GM12878 (cell line): ENCODE measurements around the gene CARD14. TPM values are rescaled to one million over a fixed set of nuclear protein-coding genes. Genes with fewer than 3 reads are reported as not detected.

Source experiments
- ATAC-seq: fragments of 200-7000 bp; cut with Tn5 transposase; 3 replicates; pipeline ENCODE4 v1.9.1; 2020; ENCODE audit warnings: mild to moderate bottlenecking, moderate library complexity
- BruUV-seq: library from RNA; stranded (reverse); fragments of 400-500 nt; replicated peaks from 2 replicates; lab custom pipeline; 2021; lab: Mats Ljungman, UMichigan
- CTCF ChIA-PET: fragments of 300-600 bp; sonication (Branson Sonifier 250); formaldehyde crosslinking; extraction: SDS; loops from one replicate; lab custom pipeline; 2021; ENCODE audit warnings: inconsistent platforms; lab: Yijun Ruan, JAX
- POLR2A ChIA-PET: fragments of 350-600 bp; formaldehyde crosslinking; extraction: SDS; loops from one replicate; lab custom pipeline; 2021; ENCODE audit warnings: inconsistent platforms; lab: Charles Lee
- RAD21 ChIA-PET: fragments of 300-600 bp; sonication (Branson Sonifier 250); formaldehyde crosslinking; loops from one replicate; lab custom pipeline; 2023; ENCODE audit warnings: antibody characterized with exemption; ENCODE audit not compliant: unreplicated experiment; lab: Charles Lee
- SMC1A ChIA-PET: fragments of 300-600 bp; sonication (Branson Sonifier 250); formaldehyde crosslinking; loops from one replicate; lab custom pipeline; 2023; ENCODE audit not compliant: unreplicated experiment, uncharacterized antibody; lab: Charles Lee
- DNase-seq: peaks from one replicate; pipeline ENCODE4 v3.0.0-alpha.2; 2011; ENCODE audit warnings: low read depth, low spot score
- FAIRE-seq: peaks from 3 replicates; lab custom pipeline; 2011; peaks lifted over from hg19 to GRCh38; lab: Jason Lieb, UNC
- H2AFZ ChIP-seq: 2 replicates; pipeline ENCODE4 v1.6.0; 2011; ENCODE audit warnings: low read depth, low read length, control low read depth; ENCODE audit not compliant: control insufficient read depth
- H3K27ac ChIP-seq: 2 replicates; pipeline ENCODE4 v1.5.1; 2011; ENCODE audit warnings: control low read depth; ENCODE audit not compliant: control insufficient read depth, insufficient read depth
- H3K27me3 ChIP-seq, 2 experiments: replicated peaks in 1 of 2; 2 replicates each; pipeline versions ENCODE4 v1.6.0 to v1.6.1; 2011; ENCODE audit warnings: low read length in 1 of 2; ENCODE audit not compliant: control insufficient read depth in 2 of 2, insufficient read depth in 2 of 2
- H3K36me3 ChIP-seq, 2 experiments: 2 replicates each; pipeline ENCODE4 v1.5.1; 2011; ENCODE audit warnings: low read length in 1 of 2; ENCODE audit not compliant: control insufficient read depth in 2 of 2, insufficient read depth in 2 of 2
- H3K4me1 ChIP-seq: 2 replicates; pipeline ENCODE4 v1.6.1; 2011; ENCODE audit warnings: mild to moderate bottlenecking, low read length, moderate library complexity, mixed read lengths; ENCODE audit not compliant: control insufficient read depth, insufficient read depth
- H3K4me2 ChIP-seq: 2 replicates; pipeline ENCODE4 v1.6.0; 2011; ENCODE audit warnings: control low read depth; ENCODE audit not compliant: control insufficient read depth, insufficient read depth
- H3K4me3 ChIP-seq: fragments of 200-600 bp; sonication (generic); 2 replicates; pipeline ENCODE4 v1.5.1; 2016
- H3K79me2 ChIP-seq: 2 replicates; pipeline ENCODE4 v1.6.0; 2011; ENCODE audit warnings: low read length; ENCODE audit not compliant: control insufficient read depth, insufficient read depth
- H3K9ac ChIP-seq: 2 replicates; pipeline ENCODE4 v1.8.0; 2011; ENCODE audit warnings: low read length, control low read depth, mixed read lengths; ENCODE audit not compliant: control insufficient read depth, insufficient read depth
- H3K9me3 ChIP-seq: replicated peaks from 3 replicates; pipeline ENCODE4 v1.5.1; 2011; ENCODE audit warnings: mild to moderate bottlenecking, low read length; ENCODE audit not compliant: control insufficient read depth, insufficient read depth
- H4K20me1 ChIP-seq: 2 replicates; pipeline ENCODE4 v1.6.0; 2011; ENCODE audit not compliant: control insufficient read depth, insufficient read depth
- POLR2AphosphoS5 ChIP-seq: IDR thresholded peaks from 2 replicates; pipeline ENCODE4 v1.6.1; 2011; ENCODE audit warnings: mild to moderate bottlenecking, low read length, inconsistent platforms
- SIN3A ChIP-seq: IDR thresholded peaks from 2 replicates; pipeline ENCODE4 v1.6.1; 2012; ENCODE audit warnings: low read depth, low read length, improper control_type of control experiment
- SMAD5 ChIP-seq: IDR thresholded peaks from 2 replicates; pipeline ENCODE4 v1.6.1; 2016; ENCODE audit warnings: antibody characterized with exemption, low read depth
- TCF12 ChIP-seq: IDR thresholded peaks from 2 replicates; pipeline ENCODE4 v1.6.1; 2011; ENCODE audit warnings: low read depth, mild to moderate bottlenecking, low read length
- WGBS: methylation state at CpG from one replicate; pipeline ENCODE4 v1.1.6; 2016; ENCODE audit warnings: low lambda C conversion rate; ENCODE audit not compliant: insufficient replicate concordance, insufficient coverage; ENCODE audit errors: missing lambda C conversion rate; 5-methylcytosine and 5-hydroxymethylcytosine counted together
- in situ Hi-C: fragments of 300-500 bp; cut with MboI; formaldehyde crosslinking; loops from 9 replicates; pipeline ENCODE4 v1.14.3; 2018; ENCODE audit warnings: mixed read lengths
- intact Hi-C: fragments of 100-400 bp; cut with micrococcal nuclease; formaldehyde crosslinking; loops from one replicate; pipeline ENCODE4 v1.14.2; 2022; ENCODE audit not compliant: unreplicated experiment
- polyA plus RNA-seq, 11 experiments: library from polyadenylated mRNA; depleted of rRNA in 4 of 11; unstranded in 6 of 11; stranded (reverse) in 5 of 11; fragments of >200 nt; fragmentation: Nextera tagmentation in 4 of 11; fragmentation: Illumina TruSeq in 1 of 11; extraction: Ambion mirVana in 4 of 11; extraction: Trizol in 1 of 11; gene quantifications; 1 replicate in 1 of 11; 2 replicates in 10 of 11; pipeline versions ENCODE4 v1.2.1 to v1.2.3, GENCODE V29; 2011 to 2016; ENCODE audit warnings: inconsistent platforms in 2 of 11, missing spikeins in 2 of 11, low read depth in 1 of 11
- total RNA-seq, 4 experiments: library from RNA; depleted of rRNA in 3 of 4; stranded (reverse); fragments of >200 nt in 3 of 4; fragmentation: Illumina TruSeq in 1 of 4; extraction: Trizol in 1 of 4; gene quantifications; 2 replicates each; pipeline versions ENCODE4 v1.2.1 to v1.2.3, GENCODE V29; 2013 to 2021

The CARD14 gene
- total and polyA plus RNA-seq, 10 of the 15 experiments (the other 5 are each of a cell fraction or from before 2014, with no cell fraction given) = 0.08 to 0.15 TPM; not detected in 8

DNA sequence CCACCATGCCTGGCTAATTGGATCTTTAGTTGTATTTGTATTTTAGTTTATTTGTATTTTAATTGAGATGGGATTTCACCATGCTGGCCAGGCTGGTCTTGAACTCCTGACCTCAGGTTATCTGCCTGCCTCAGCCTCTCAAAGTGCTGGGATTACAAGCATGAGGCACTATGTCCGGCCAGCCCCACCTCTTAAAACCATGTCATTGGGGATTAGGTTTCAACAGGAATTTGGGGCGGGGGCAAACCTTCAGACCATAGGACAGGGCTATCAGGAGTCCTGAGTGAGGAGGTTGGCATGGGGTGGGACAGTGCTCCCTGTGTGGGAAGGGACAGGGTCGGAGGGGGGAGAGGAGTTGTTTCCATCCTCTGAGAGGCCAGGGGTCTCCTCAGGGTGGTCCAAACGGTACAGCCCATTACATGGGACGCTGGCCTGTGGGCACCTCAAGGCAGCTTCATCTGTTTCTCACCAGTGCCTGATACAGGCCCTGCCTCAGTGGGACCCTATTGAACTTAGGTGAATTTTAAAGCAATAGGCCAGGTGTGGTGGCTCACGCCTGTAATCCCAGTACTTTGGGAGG lies 46.8 kb upstream of the CARD14 start:
- FAIRE-seq (no peak), ATAC-seq (no peak), DNase-seq (no peak)
- in situ Hi-C loops = no loop called here
- H3K9me3 ChIP-seq = no peaks in the 10 kb centered on the region
- no peaks in the 10 kb centered on the region for H3K36me3 ChIP-seq
- no peak overlapping the region for H3K4me2 ChIP-seq
- H2AFZ ChIP-seq = no peak overlapping the region
- H3K4me1 ChIP-seq = no peaks in the 10 kb centered on the region
- ChIA-PET SMC1A (no interaction called here), RAD21 (no interaction called here), POLR2A (no interaction called here), CTCF (no interaction called here)
- H3K27ac ChIP-seq = no peak overlapping the region
- no peak for TF ChIP-seq SMAD5
- 28% methylated on average over 5 of the region's 6 CpGs for WGBS
- H3K4me3 ChIP-seq = no peak overlapping the region
- intact Hi-C loops = no loop called here
- H4K20me1 ChIP-seq = no peaks in the 10 kb centered on the region
- H3K27me3 ChIP-seq = no peaks in the 10 kb centered on the region; a peak in 1 of 4 replicates
- no peaks in the 10 kb centered on the region for H3K79me2 ChIP-seq
- BruUV-seq = no TSS peak
- no peak overlapping the region for H3K9ac ChIP-seq

DNA sequence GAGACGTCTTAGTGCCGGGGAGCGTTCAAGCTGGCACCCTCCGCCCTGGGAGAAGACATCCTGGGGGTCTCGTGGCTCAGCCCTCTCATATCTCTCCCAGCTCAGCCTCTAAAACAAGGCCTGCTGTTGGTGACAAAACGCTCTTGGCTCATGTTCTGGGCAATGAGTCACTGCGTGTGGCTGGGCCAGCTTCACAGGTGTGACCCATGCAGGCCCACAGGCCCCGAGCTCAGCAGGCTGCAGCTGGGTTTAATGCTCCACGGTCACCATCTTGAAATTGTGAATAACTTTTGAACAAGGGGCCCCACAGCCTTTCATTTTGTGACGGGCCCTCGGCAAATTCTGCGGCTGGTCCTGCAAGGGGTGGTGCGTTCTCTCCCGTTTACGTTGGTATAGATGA lies 46.0 kb upstream of the CARD14 start:
- in situ Hi-C loops (no loop called here), intact Hi-C loops (no loop called here)
- WGBS = 51% methylated on average over 15 of the region's 15 CpGs
- ChIA-PET RAD21 (no interaction called here), SMC1A (no interaction called here), CTCF (interaction anchor here (1.3 to 1.7 kb wide), 2 partner anchors 10 to 23 kb away, joined by 5 to 6 read pairs; partner anchors contain the start of gene GAA), POLR2A (no interaction called here)
- Histone ChIP-seq H3K9ac (no peak overlapping the region), H2AFZ (no peak overlapping the region), H3K4me2 (no peak overlapping the region), H4K20me1 (no peaks in the 10 kb centered on the region), H3K9me3 (no peaks in the 10 kb centered on the region), H3K27me3 (no peaks in the 10 kb centered on the region; a peak in 1 of 4 replicates), H3K27ac (no peak overlapping the region), H3K4me3 (no peak overlapping the region), H3K4me1 (no peaks in the 10 kb centered on the region), H3K79me2 (no peaks in the 10 kb centered on the region), H3K36me3 (no peaks in the 10 kb centered on the region)
- FAIRE-seq (no peak), DNase-seq (no peak), ATAC-seq (no peak)
- BruUV-seq = no TSS peak
- TF ChIP-seq SIN3A (no peak), TCF12 (no peak), POLR2AphosphoS5 (no peak)
